Superior temporal gyrus (tissue), 1 donor: ENCODE measurements around the gene LRRC2.
"Not testable (repeated sequence)": the region's sequence is repeated elsewhere in the genome, so short reads cannot be mapped to it uniquely, and the experiment has no call there.

Source experiments
- DNase-seq: peaks from one replicate; pipeline ENCODE4 v3.0.0-alpha.2; 2016; ENCODE audit errors: extremely low spot score

LRRC2 gene

GRCh38 chr3:46584598-46585467 lies 18.7 kb upstream of the LRRC2 start:
- DNase-seq, result no peak

- no peak for DNase-seq
Measured at GRCh38 chr3:46580675-46581074, 14.6 kb upstream of the LRRC2 start.

GRCh38 chr3:46579756-46580286 lies 13.7 kb upstream of the LRRC2 start:
- no peak for DNase-seq

GRCh38 chr3:46578973-46579755 lies 13.1 kb upstream of the LRRC2 start:
- no peak for DNase-seq

- not testable (repeated sequence) for DNase-seq
Measured at GRCh38 chr3:46577580-46578249, 11.6 kb upstream of the LRRC2 start.

GRCh38 chr3:46576879-46577278 lies 10.8 kb upstream of the LRRC2 start:
- DNase-seq, result no peak

- DNase-seq, result no peak
Measured at GRCh38 chr3:46576386-46576785, 10.3 kb upstream of the LRRC2 start.

- DNase-seq, result no peak
Measured at GRCh38 chr3:46575577-46576222, 9.6 kb upstream of the LRRC2 start.

GRCh38 chr3:46574881-46575576 lies 8.9 kb upstream of the LRRC2 start:
- no peak for DNase-seq

- no peak for DNase-seq
Measured at GRCh38 chr3:46574243-46574646, 8.1 kb upstream of the LRRC2 start.

- no peak for DNase-seq
Measured at GRCh38 chr3:46573701-46574100, 7.6 kb upstream of the LRRC2 start.

- no peak for DNase-seq
Measured at GRCh38 chr3:46571684-46572083, 5.6 kb upstream of the LRRC2 start.

GRCh38 chr3:46565607-46566039 lies 479 bp downstream of the LRRC2 start:
- DNase-seq, result no peak

- no peak for DNase-seq
Measured at GRCh38 chr3:46565077-46565476, 1.0 kb downstream of the LRRC2 start.

- no peak for DNase-seq
Measured at GRCh38 chr3:46564190-46565021, 1.7 kb downstream of the LRRC2 start.

GRCh38 chr3:46561951-46562350 lies 4.2 kb downstream of the LRRC2 start:
- no peak for DNase-seq

- DNase-seq, result no peak
Measured at GRCh38 chr3:46561511-46561910, 4.6 kb downstream of the LRRC2 start.

GRCh38 chr3:46559091-46559704 lies 6.9 kb downstream of the LRRC2 start:
- DNase-seq, result no peak

GRCh38 chr3:46558184-46559043 lies 7.7 kb downstream of the LRRC2 start:
- DNase-seq, result peak; percentile 24
